BLaER1 treated with 17β-estradiol and CSF1 and Interleukin-3, amounts not matched to agents 10 nM and 100 nM (cell line): ENCODE measurements around the gene RAX2.
"Not testable (repeated sequence)": the region's sequence is repeated elsewhere in the genome, so short reads cannot be mapped to it uniquely, and the experiment has no call there.

Experiments used
- H3K27ac ChIP-seq, 11 experiments: shearing (Covaris generic); formaldehyde crosslinking; 2 replicates each; pipeline ENCODE4 v1.8.1; 2022
- H3K27me3 ChIP-seq, 11 experiments: shearing (Covaris generic); formaldehyde crosslinking; 2 replicates each; pipeline ENCODE4 v1.8.1; 2022
- H3K36me3 ChIP-seq, 11 experiments: shearing (Covaris generic); formaldehyde crosslinking; 2 replicates each; pipeline ENCODE4 v1.8.1; 2022
- H3K4me1 ChIP-seq, 10 experiments: shearing (Covaris generic); formaldehyde crosslinking; 2 replicates each; pipeline ENCODE4 v1.8.1; 2022
- H3K4me2 ChIP-seq, 11 experiments: shearing (Covaris generic); formaldehyde crosslinking; 2 replicates each; pipeline ENCODE4 v1.8.1; 2022
- H3K4me3 ChIP-seq, 10 experiments: shearing (Covaris generic); formaldehyde crosslinking; 2 replicates each; pipeline ENCODE4 v1.8.1; 2022
- H3K9ac ChIP-seq, 11 experiments: shearing (Covaris generic); formaldehyde crosslinking; 2 replicates each; pipeline ENCODE4 v1.8.1; 2022
- H3K9me3 ChIP-seq, 11 experiments: shearing (Covaris generic); formaldehyde crosslinking; replicated peaks in 1 of 11; 2 replicates each; pipeline ENCODE4 v1.8.1; 2022
- H4K20me1 ChIP-seq, 11 experiments: shearing (Covaris generic); formaldehyde crosslinking; 2 replicates each; pipeline ENCODE4 v1.8.1; 2022
- Cebpa-rat ChIP-seq, 11 experiments: shearing (Covaris generic); IDR thresholded peaks; 2 replicates each; pipeline ENCODE4 v1.8.1; 2022

Gene RAX2

GRCh38 chr19:3768015-3768747 is 3.8 kb downstream of the RAX2 start:
- Histone ChIP-seq H3K9ac (no peak overlapping the region), H3K36me3 (peaks cover 21 to 52% (median 44%) of the 10 kb centered on the region in 11 experiments), H3K27me3 (no peaks in the 10 kb centered on the region), H3K4me1 (peaks cover 6 to 49% (median 21%) of the 10 kb centered on the region in 10 experiments), H3K27ac (0 out of 22 replicates have a peak overlapping the region, but pooled peaks of 2 of the 11 experiments have one; percentile 3 to 62), H3K9me3 (no peaks in the 10 kb centered on the region), H3K4me3 (no peak overlapping the region), H3K4me2 (no peak overlapping the region), H4K20me1 (peaks cover 0 to 28% (median 0%) of the 10 kb centered on the region in 11 experiments; a peak in 2 of 22 replicates)
- TF ChIP-seq Cebpa-rat (IDR thresholded peaks at IDR 0.05), result no peak

GRCh38 chr19:3767050-3767449 is 5.0 kb downstream of the RAX2 start:
- H3K36me3 ChIP-seq, result peaks cover 21 to 52% (median 44%) of the 10 kb centered on the region in 11 experiments
- no peaks in the 10 kb centered on the region for H3K9me3 ChIP-seq
- H3K27me3 ChIP-seq, result no peaks in the 10 kb centered on the region
- H3K4me3 ChIP-seq, result no peak overlapping the region
- peaks cover 8 to 51% (median 23%) of the 10 kb centered on the region in 10 experiments for H3K4me1 ChIP-seq
- peaks cover 0 to 28% (median 0%) of the 10 kb centered on the region in 11 experiments; a peak in 2 of 22 replicates for H4K20me1 ChIP-seq
- peak overlapping the region in 5 of 11 experiments; percentile 39 to 72 (median 62); a peak in 9 of 22 replicates for H3K27ac ChIP-seq
- H3K4me2 ChIP-seq, result peak overlapping the region in 3 of 11 experiments; percentile 39 to 54 (median 40); a peak in 4 of 22 replicates
- peak overlapping the region in 2 of 11 experiments; percentile 28 to 36; a peak in 3 of 22 replicates for H3K9ac ChIP-seq
- TF ChIP-seq Cebpa-rat (IDR thresholded peaks at IDR 0.05), result no peak

- H3K4me2 ChIP-seq, result peak overlapping the region in 4 of 11 experiments; percentile 29 to 54 (median 40); a peak in 7 of 22 replicates
- peaks cover 12 to 55% (median 27%) of the 10 kb centered on the region in 10 experiments for H3K4me1 ChIP-seq
- no peaks in the 10 kb centered on the region for H3K9me3 ChIP-seq
- no peak for TF ChIP-seq Cebpa-rat (IDR thresholded peaks at IDR 0.05)
- peaks cover 0 to 28% (median 0%) of the 10 kb centered on the region in 11 experiments; a peak in 2 of 22 replicates for H4K20me1 ChIP-seq
- no peak overlapping the region for H3K4me3 ChIP-seq
- no peaks in the 10 kb centered on the region for H3K27me3 ChIP-seq
- peak overlapping the region in 7 of 11 experiments; percentile 15 to 72 (median 51); a peak in 13 of 22 replicates for H3K27ac ChIP-seq
- peak overlapping the region in 4 of 11 experiments; percentile 15 to 36 (median 31); a peak in 5 of 22 replicates for H3K9ac ChIP-seq
- peaks cover 21 to 52% (median 44%) of the 10 kb centered on the region in 11 experiments for H3K36me3 ChIP-seq
Observed at GRCh38 chr19:3766520-3766919, 5.5 kb downstream of the RAX2 start.

DNA sequence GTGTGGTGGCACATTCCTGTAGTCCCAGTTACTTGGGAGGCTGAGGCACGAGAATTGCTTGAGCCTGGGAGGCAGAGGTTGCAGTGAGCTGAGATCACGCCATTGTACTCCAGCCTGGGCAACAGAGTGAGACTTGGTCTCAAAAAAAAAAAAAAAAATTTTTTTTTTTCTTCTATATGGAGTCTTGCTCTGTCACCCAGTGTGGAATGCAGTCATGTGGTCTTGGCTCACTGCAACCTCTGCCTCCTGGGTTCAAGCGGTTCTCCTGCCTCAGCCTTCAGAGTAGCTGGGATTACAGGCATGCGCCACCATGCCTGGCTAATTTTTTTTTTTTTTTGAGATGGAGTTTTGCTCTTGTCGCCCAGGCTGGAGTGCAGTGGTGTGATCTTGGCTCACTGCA is 6.3 kb downstream of the RAX2 start:
- not testable (repeated sequence) for H3K4me3 ChIP-seq, H3K4me2 ChIP-seq, H3K9ac ChIP-seq, H3K9me3 ChIP-seq, H3K27me3 ChIP-seq
- peaks cover 21 to 52% (median 44%) of the 10 kb centered on the region in 11 experiments for H3K36me3 ChIP-seq
- peaks cover 16 to 58% (median 30%) of the 10 kb centered on the region in 10 experiments for H3K4me1 ChIP-seq
- peak overlapping the region in 1 of 11 experiments; percentile 72; a peak in 1 of 22 replicates for H3K27ac ChIP-seq
- H4K20me1 ChIP-seq, result peaks cover 0 to 28% (median 0%) of the 10 kb centered on the region in 11 experiments; a peak in 2 of 22 replicates

DNA sequence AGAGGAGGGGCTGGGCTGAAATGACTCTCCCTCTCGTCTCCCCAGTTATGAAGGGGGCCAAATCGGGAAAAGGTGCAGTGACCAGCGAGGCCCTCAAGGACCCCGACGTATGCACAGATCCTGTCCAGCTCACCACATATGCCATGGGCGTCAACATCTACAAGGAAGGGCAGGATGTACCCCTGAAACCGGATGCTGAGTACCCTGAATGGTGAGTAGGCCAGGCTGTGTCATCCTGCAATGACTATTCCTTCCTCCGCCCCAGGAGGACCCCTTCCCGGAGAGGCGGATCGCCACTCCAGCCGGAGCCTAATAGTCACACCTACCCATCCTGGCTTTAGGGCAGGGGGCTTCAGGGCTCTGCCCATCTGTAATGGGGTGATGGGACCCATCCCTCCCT is 6.9 kb downstream of the RAX2 start:
- Histone ChIP-seq H3K27ac (peak overlapping the region in 5 of 11 experiments; percentile 2 to 38 (median 15); a peak in 5 of 22 replicates), H3K36me3 (peaks cover 22 to 54% (median 46%) of the 10 kb centered on the region in 11 experiments), H4K20me1 (peaks cover 0 to 22% (median 0%) of the 10 kb centered on the region in 11 experiments; a peak in 2 of 22 replicates), H3K4me3 (no peak overlapping the region), H3K4me1 (peaks cover 23 to 65% (median 36%) of the 10 kb centered on the region in 10 experiments), H3K9ac (peak overlapping the region in 1 of 11 experiments; percentile 1; a peak in 1 of 22 replicates), H3K27me3 (no peaks in the 10 kb centered on the region), H3K4me2 (peak overlapping the region in 2 of 11 experiments; percentile 5 to 35; a peak in 2 of 22 replicates), H3K9me3 (no peaks in the 10 kb centered on the region)
- no peak for TF ChIP-seq Cebpa-rat (IDR thresholded peaks at IDR 0.05)

DNA sequence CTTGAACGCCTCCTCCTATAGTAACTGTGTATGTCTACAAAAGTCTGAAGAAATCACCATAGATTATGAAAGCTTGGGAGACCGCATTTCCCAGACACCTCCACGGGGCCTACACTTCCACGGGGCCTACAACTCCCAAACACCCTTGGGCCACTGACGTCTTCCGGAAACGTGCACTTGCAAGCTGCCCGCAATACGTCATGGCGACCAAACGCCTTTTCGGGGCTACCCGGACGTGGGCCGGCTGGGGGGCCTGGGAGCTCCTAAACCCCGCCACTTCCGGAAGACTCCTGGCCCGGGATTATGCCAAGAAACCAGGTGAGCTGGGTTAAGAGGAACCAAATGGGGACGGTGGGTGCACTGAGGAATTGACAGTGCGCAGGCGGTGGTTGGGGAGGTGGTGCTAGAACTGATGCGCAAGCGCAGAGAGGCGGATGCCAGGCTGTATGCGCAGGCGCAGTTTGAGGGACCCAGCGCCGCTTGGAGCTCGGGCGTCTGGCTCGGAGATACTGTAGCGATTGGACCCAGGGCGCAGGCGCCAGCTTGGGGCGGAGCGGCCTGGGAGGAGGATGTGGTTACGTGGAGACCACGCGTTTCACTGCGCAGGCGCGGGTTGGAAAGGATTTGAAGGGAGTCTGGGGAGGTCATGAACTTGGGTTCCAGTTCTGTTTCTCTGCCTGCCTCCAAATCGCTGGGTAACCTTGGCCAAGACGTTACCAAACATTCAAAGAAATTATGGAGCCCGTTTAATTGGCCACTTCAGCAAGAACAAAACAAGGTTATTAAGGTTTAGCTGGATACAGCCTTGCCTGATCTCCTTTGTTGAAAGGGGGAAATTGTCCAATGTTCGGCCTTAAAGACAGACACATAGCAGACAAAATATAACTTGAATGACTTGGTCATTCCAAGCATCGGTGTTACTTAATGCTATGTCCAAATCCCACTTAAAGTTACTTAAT is 9.2 kb downstream of the RAX2 start, which contains the start of gene MRPL54:
MRPL54 (plus strand) TSS at position 182 of the 959 bp plus-strand sequence; CDS start at position 201, 19 bp downstream.
- TF ChIP-seq Cebpa-rat (IDR thresholded peaks at IDR 0.05), result peak in 9 of 11 experiments; percentile 46 to 90 (median 75); a peak in 12 of 22 replicates
- Histone ChIP-seq H3K36me3 (peaks cover 42 to 54% (median 52%) of the 10 kb centered on the region in 11 experiments), H4K20me1 (peaks cover 0 to 17% (median 0%) of the 10 kb centered on the region in 11 experiments; a peak in 2 of 22 replicates), H3K4me1 (peaks cover 36 to 82% (median 57%) of the 10 kb centered on the region in 10 experiments), H3K4me3 (peak within 1 kb of the TSS; percentile 75 to 89 (median 84)), H3K9ac (peak within 1 kb of the TSS; percentile 89 to 97 (median 94)), H3K9me3 (no peaks in the 10 kb centered on the region), H3K4me2 (peak within 1 kb of the TSS; percentile 78 to 97 (median 88)), H3K27ac (peak within 1 kb of the TSS; percentile 88 to 99 (median 94)), H3K27me3 (no peaks in the 10 kb centered on the region)

DNA sequence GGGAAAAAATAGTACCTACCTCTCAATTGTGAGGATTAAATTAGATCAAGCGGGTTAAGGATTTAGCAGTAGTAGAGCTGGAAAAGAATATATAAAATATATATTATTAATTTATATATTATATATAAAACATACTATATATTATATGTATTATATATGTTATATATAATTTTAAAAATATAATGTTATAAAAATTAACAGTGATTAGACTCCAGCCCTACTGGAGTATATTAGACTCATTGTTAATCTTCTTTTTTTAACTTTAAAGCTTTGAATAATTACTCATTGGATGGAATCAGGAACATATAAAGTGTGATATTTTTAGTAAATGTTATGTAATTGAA is 9.9 kb downstream of the RAX2 start:
- no peak for TF ChIP-seq Cebpa-rat (IDR thresholded peaks at IDR 0.05)
- H3K27ac ChIP-seq, result peak overlapping the region; percentile 87 to 99 (median 94)
- peaks cover 36 to 81% (median 59%) of the 10 kb centered on the region in 10 experiments for H3K4me1 ChIP-seq
- H4K20me1 ChIP-seq, result peaks cover 0 to 24% (median 0%) of the 10 kb centered on the region in 11 experiments; a peak in 3 of 22 replicates
- H3K4me3 ChIP-seq, result peak overlapping the region; percentile 55 to 89 (median 82); a peak in 18 of 20 replicates
- no peaks in the 10 kb centered on the region for H3K9me3 ChIP-seq
- H3K4me2 ChIP-seq, result peak overlapping the region; percentile 68 to 97 (median 88)
- H3K27me3 ChIP-seq, result no peaks in the 10 kb centered on the region
- peaks cover 42 to 54% (median 52%) of the 10 kb centered on the region in 11 experiments for H3K36me3 ChIP-seq
- H3K9ac ChIP-seq, result peak overlapping the region; percentile 89 to 97 (median 94); a peak in 21 of 22 replicates
